Tibial nerve (tissue), 3 donors: ENCODE results near the gene MELTF.

Experiments
- CTCF ChIP-seq, 5 experiments: fragments of 200-600 bp in 3 of 5; fragments of 450-650 bp in 2 of 5; sonication (generic) in 3 of 5; IDR thresholded peaks; one replicate each; pipeline ENCODE4 v1.5.1; 2016 to 2019; ENCODE audit warnings: antibody characterized with exemption in 5 of 5, mild to moderate bottlenecking in 3 of 5, moderate library complexity in 2 of 5
- POLR2A ChIP-seq, 2 donors: fragments of 450-650 bp; IDR thresholded peaks; one replicate each; pipeline ENCODE4 v1.6.1; 2017; ENCODE audit warnings: antibody characterized with exemption in 2 of 2, mild to moderate bottlenecking in 2 of 2, moderate library complexity in 2 of 2

GRCh38 chr3:196998966-196999760 is 30.5 kb downstream of the MELTF start:
- TF ChIP-seq CTCF (IDR thresholded peaks at IDR 0.05) (no peak), POLR2A (IDR thresholded peaks at IDR 0.05) (no peak)
